Embryonic facial prominence (tissue), 1 donor: Measurements from ENCODE around the gene MZT2B.
"Not testable (repeated sequence)": the region's sequence is repeated elsewhere in the genome, so short reads cannot be mapped to it uniquely, and the experiment has no call there.

Experiments used
- DNase-seq: peaks from one replicate; pipeline ENCODE4 v3.0.0-alpha.2; 2016; ENCODE audit errors: extremely low spot score

MZT2B gene

GRCh38 chr2:130181880-130182682 lies at the start of gene MZT2B:
MZT2B (plus strand) TSS chr2:130182262; CDS start chr2:130182283, 21 bp downstream.
- peak; percentile 28 for DNase-seq

- DNase-seq: no peak
Measured at GRCh38 chr2:130135692-130136541, 46.1 kb upstream of the MZT2B start.

GRCh38 chr2:130136546-130136945 lies 45.5 kb upstream of the MZT2B start:
- DNase-seq: not testable (repeated sequence)

GRCh38 chr2:130137118-130137517 lies 44.9 kb upstream of the MZT2B start:
- DNase-seq: not testable (repeated sequence)

- not testable (repeated sequence) for DNase-seq
Measured at GRCh38 chr2:130138326-130138725, 43.7 kb upstream of the MZT2B start.

GRCh38 chr2:130138841-130139251 lies 43.2 kb upstream of the MZT2B start:
- not testable (repeated sequence) for DNase-seq

- DNase-seq: not testable (repeated sequence)
Measured at GRCh38 chr2:130139331-130140280, 42.5 kb upstream of the MZT2B start.

GRCh38 chr2:130140516-130140915 lies 41.5 kb upstream of the MZT2B start:
- DNase-seq: not testable (repeated sequence)

GRCh38 chr2:130141002-130141401 lies 41.1 kb upstream of the MZT2B start:
- DNase-seq: not testable (repeated sequence)

GRCh38 chr2:130141645-130142370 lies 40.3 kb upstream of the MZT2B start:
- DNase-seq: not testable (repeated sequence)

- DNase-seq: not testable (repeated sequence)
Measured at GRCh38 chr2:130142396-130143265, 39.4 kb upstream of the MZT2B start.

- not testable (repeated sequence) for DNase-seq
Measured at GRCh38 chr2:130143266-130144039, 38.6 kb upstream of the MZT2B start.

GRCh38 chr2:130145006-130145414 lies 37.1 kb upstream of the MZT2B start, which contains the start of gene CCDC74B:
CCDC74B (minus strand) TSS chr2:130145112; CDS start chr2:130144996, 116 bp downstream.
- not testable (repeated sequence) for DNase-seq

- not testable (repeated sequence) for DNase-seq
Measured at GRCh38 chr2:130148515-130148914, 33.5 kb upstream of the MZT2B start.

GRCh38 chr2:130150181-130151144 lies 31.6 kb upstream of the MZT2B start:
- no peak for DNase-seq

- not testable (repeated sequence) for DNase-seq
Measured at GRCh38 chr2:130151145-130151512, 30.9 kb upstream of the MZT2B start.

- DNase-seq: not testable (repeated sequence)
Measured at GRCh38 chr2:130152136-130152815, 29.8 kb upstream of the MZT2B start.
